ENCODE data around the gene ADARB2.

DNA sequence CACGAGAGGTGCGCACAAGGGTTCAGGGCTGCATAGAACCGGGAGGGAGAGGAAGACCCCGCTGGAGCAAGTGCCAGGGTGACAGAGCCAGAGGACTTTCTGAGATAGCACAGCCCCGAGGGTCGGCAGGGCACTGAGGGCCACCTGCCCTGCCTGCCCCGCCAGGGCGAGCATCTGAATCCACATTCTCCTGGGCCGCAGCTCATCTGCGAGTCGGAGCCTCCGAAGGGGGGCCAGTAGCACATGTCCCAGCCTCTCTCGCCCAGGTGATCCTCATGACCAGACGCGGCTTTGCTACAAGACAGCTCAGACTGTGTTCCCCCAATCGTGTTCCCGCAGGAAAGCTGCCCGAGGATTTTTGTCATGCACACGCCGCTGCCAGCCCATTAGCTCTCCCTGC, 71.2 kb downstream of the ADARB2 start:
- no peak for TF ChIP-seq POLR2A (IDR thresholded peaks at IDR 0.05; ENCODE audit: low read depth, low read length)
- no peak for TF ChIP-seq TAF1 (IDR thresholded peaks at IDR 0.05; ENCODE audit: low read depth, low read length)
- TF ChIP-seq PAX5 (IDR thresholded peaks at IDR 0.05; ENCODE audit: insufficient read depth, low read length, severe bottlenecking): no peak
